Anterior cingulate cortex (tissue), 58 donors: ENCODE data around the gene SEMA4C.

Experiments used
- DNase-seq, 58 donors: peaks; one replicate each; lab custom pipeline; 2025; lab: John Stamatoyannopoulos, UW

SEMA4C gene

GRCh38 chr2:96828436-96828835 lies 41.4 kb downstream of the SEMA4C start:
- no peak for DNase-seq

- DNase-seq = no peak
These were observed 43.2 kb downstream of the SEMA4C start for GRCh38 chr2:96826546-96827278.

GRCh38 chr2:96825057-96825456 lies 44.8 kb downstream of the SEMA4C start:
- DNase-seq = no peak

- DNase-seq = no peak
These were observed 45.6 kb downstream of the SEMA4C start for GRCh38 chr2:96824079-96824870.

GRCh38 chr2:96823198-96823597 lies 46.7 kb downstream of the SEMA4C start:
- DNase-seq = no peak

GRCh38 chr2:96822786-96823185 lies 47.1 kb downstream of the SEMA4C start:
- DNase-seq = no peak

- DNase-seq = no peak
These were observed 48.7 kb downstream of the SEMA4C start for GRCh38 chr2:96821113-96821675.

- DNase-seq = no peak
These were observed 49.9 kb downstream of the SEMA4C start for GRCh38 chr2:96819876-96820511.

- DNase-seq = no peak
These were observed 50.6 kb downstream of the SEMA4C start for GRCh38 chr2:96819128-96819875.

- no peak for DNase-seq
These were observed 52.0 kb downstream of the SEMA4C start for GRCh38 chr2:96817882-96818281.

GRCh38 chr2:96816836-96817702 lies 52.8 kb downstream of the SEMA4C start:
- DNase-seq = peak in 1 of 58 donors; percentile 53

- DNase-seq = peak; percentile 59 to 98 (median 93)
These were observed 53.6 kb downstream of the SEMA4C start, which contains the start of gene CNNM3 for GRCh38 chr2:96816127-96816835. Gene CNNM3 (plus strand): TSS chr2:96816268. CDS start chr2:96816278, 10 bp downstream.

- DNase-seq = peak in 6 of 58 donors; percentile 32 to 70 (median 59)
These were observed 54.4 kb downstream of the SEMA4C start for GRCh38 chr2:96815326-96816126.

GRCh38 chr2:96813656-96814055 lies 56.2 kb downstream of the SEMA4C start:
- DNase-seq = no peak

GRCh38 chr2:96811917-96812316 lies 58.0 kb downstream of the SEMA4C start:
- DNase-seq = no peak

- DNase-seq = no peak
These were observed 59.1 kb downstream of the SEMA4C start for GRCh38 chr2:96810783-96811192.

- peak in 4 of 58 donors; percentile 27 to 39 (median 34) for DNase-seq
These were observed 59.7 kb downstream of the SEMA4C start for GRCh38 chr2:96809951-96810782.
